Skeletal muscle tissue (tissue), 4 donors: ENCODE data around the gene TRPM4. TPM values are rescaled to one million over a fixed set of nuclear protein-coding genes. Genes with fewer than 3 reads are reported as not detected.

Source experiments
- H3K27ac ChIP-seq: one replicate; pipeline ENCODE4 v1.7.0; 2013; ENCODE audit warnings: mild to moderate bottlenecking, low read depth, low read length, inconsistent platforms
- H3K27me3 ChIP-seq, 3 donors: one replicate each; pipeline ENCODE4 v1.7.0; 2013; ENCODE audit warnings: low read length in 3 of 3; ENCODE audit not compliant: control insufficient read depth in 3 of 3, insufficient read depth in 3 of 3
- H3K36me3 ChIP-seq, 3 donors: one replicate each; pipeline ENCODE4 v1.7.0; 2013; ENCODE audit warnings: low read length in 3 of 3; ENCODE audit not compliant: control insufficient read depth in 3 of 3, insufficient read depth in 3 of 3
- H3K4me1 ChIP-seq, 3 donors: one replicate each; pipeline ENCODE4 v1.7.0; 2013; ENCODE audit warnings: low read length in 3 of 3, mild to moderate bottlenecking in 3 of 3; ENCODE audit not compliant: control insufficient read depth in 3 of 3, insufficient read depth in 3 of 3
- H3K4me3 ChIP-seq, 3 donors: one replicate each; pipeline ENCODE4 v1.7.0; 2013; ENCODE audit warnings: low read length in 3 of 3
- H3K9ac ChIP-seq, 3 donors: one replicate each; pipeline ENCODE4 v1.7.0; 2013; ENCODE audit warnings: low read length in 3 of 3, mild to moderate bottlenecking in 3 of 3, moderate library complexity in 2 of 3, low read depth in 1 of 3
- H3K9me3 ChIP-seq, 3 donors: one replicate each; pipeline ENCODE4 v1.7.0; 2013; ENCODE audit warnings: low read length in 3 of 3; ENCODE audit not compliant: control insufficient read depth in 3 of 3
- total RNA-seq: library from RNA; depleted of rRNA; stranded (reverse); fragments of >200 nt; gene quantifications from one replicate; pipeline ENCODE4 v1.2.3, GENCODE V29; 2014
- donor health status: Osteomylitis.

The TRPM4 gene
- total RNA-seq, result 5.2 TPM

- Histone ChIP-seq H3K27me3 (no peaks in the 10 kb centered on the region), H3K4me1 (peaks cover 17 to 52% (median 48%) of the 10 kb centered on the region in 3 donors), H3K27ac (peak within 1 kb of the TSS; percentile 99), H3K9me3 (no peaks in the 10 kb centered on the region), H3K4me3 (peak within 1 kb of the TSS; percentile 91 to 97 (median 93)), H3K9ac (peak within 1 kb of the TSS; percentile 96 to 100 (median 98)), H3K36me3 (peaks cover 0 to 5% (median 0%) of the 10 kb centered on the region in 3 donors)
Observed at GRCh38 chr19:49157445-49158224, at the start of gene TRPM4. TRPM4 (plus strand) TSS chr19:49157792; CDS start chr19:49157867, 75 bp downstream.

- peaks cover 23 to 38% (median 27%) of the 10 kb centered on the region in 3 donors for H3K4me1 ChIP-seq
- no peak overlapping the region for H3K27ac ChIP-seq
- H3K9me3 ChIP-seq, result no peaks in the 10 kb centered on the region
- H3K36me3 ChIP-seq, result peaks cover 33 to 45% (median 43%) of the 10 kb centered on the region in 3 donors
- no peak overlapping the region for H3K9ac ChIP-seq
- H3K27me3 ChIP-seq, result no peaks in the 10 kb centered on the region
- no peak overlapping the region for H3K4me3 ChIP-seq
Observed at GRCh38 chr19:49109051-49109450, 48.5 kb upstream of the TRPM4 start.

DNA sequence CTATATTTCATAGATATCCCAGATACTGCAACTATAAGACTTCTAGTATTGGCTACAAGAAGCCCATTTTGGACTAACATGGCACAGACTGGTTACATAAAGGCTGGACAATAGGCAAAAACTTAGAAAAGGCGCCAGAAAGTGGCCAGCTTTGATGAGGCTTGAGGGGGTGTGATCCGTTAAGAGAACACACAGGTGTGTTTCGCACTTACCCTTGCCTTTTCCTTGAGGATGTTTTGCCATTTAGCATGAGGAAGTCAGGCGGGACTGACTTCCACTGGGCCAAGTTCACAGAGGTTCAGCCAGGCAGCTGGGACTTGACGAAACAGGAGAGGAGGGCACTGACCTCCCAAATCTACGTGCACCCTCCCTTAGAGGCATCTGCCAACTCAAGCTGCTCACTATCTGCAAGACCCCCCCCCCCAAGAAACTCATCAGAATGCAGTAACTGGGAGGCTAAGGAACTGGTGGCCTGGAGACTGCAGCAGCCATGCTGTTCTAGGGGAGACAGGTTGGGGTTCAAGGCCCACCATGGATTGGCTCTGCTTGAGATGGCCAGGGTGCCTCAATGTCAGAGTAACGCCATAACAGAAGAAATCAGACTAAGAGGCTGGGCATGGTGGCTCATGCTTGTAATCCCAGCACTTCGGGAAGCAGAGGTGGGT, 47.9 kb upstream of the TRPM4 start:
- Histone ChIP-seq H3K27me3 (no peaks in the 10 kb centered on the region), H3K36me3 (peaks cover 26 to 39% (median 37%) of the 10 kb centered on the region in 3 donors), H3K27ac (peak overlapping the region; percentile 25), H3K4me1 (peaks cover 24 to 41% (median 27%) of the 10 kb centered on the region in 3 donors), H3K9ac (peak overlapping the region in 1 of 3 donors; percentile 20), H3K9me3 (no peaks in the 10 kb centered on the region), H3K4me3 (no peak overlapping the region)

- H3K4me3 ChIP-seq, result no peak overlapping the region
- no peaks in the 10 kb centered on the region for H3K27me3 ChIP-seq
- peaks cover 22 to 34% (median 32%) of the 10 kb centered on the region in 3 donors for H3K36me3 ChIP-seq
- H3K9me3 ChIP-seq, result no peaks in the 10 kb centered on the region
- peaks cover 30 to 48% (median 32%) of the 10 kb centered on the region in 3 donors for H3K4me1 ChIP-seq
- H3K27ac ChIP-seq, result peak overlapping the region; percentile 25
- no peak overlapping the region for H3K9ac ChIP-seq
Observed at GRCh38 chr19:49110567-49110966, 47.0 kb upstream of the TRPM4 start.

DNA sequence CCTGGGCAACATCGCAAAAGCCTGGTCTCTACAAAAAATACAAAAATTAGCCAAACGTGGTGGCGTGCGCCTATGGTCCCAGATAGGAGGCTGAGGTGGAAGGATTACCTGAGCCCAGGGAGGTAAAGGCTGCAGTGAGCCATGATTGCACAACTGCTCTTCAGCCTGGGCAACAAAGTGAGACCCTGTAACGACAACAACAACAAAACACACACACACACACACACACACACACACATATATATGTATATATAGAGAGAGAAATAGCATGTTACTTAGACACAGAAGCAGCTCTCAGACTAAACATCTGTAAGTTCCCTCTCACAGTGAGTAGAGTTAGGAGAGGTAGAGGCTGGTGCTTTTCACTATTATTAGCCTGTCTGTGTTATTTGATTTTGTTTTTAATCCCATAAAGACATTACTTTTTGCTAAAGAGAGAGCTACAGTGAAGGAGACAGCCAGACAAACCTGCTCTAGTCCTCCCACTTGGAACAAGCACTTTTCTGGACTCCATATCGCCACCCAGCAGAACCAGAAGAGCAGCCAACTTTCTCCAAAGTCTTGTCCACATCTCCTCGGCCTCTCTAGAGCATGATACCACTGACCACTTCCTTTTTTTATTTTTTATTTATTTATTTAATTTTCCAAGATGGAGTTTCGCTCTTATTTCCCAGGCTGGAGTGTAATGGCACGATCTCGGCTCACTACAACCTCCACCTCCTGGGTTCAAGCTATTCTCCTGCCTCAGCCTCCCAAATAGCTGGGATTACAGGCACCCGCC, 46.2 kb upstream of the TRPM4 start:
- Histone ChIP-seq H3K27me3 (no peaks in the 10 kb centered on the region), H3K4me3 (no peak overlapping the region), H3K36me3 (peaks cover 20 to 29% (median 28%) of the 10 kb centered on the region in 3 donors), H3K9ac (no peak overlapping the region), H3K9me3 (no peaks in the 10 kb centered on the region), H3K27ac (peak overlapping the region; percentile 25), H3K4me1 (peaks cover 27 to 50% (median 30%) of the 10 kb centered on the region in 3 donors)

DNA sequence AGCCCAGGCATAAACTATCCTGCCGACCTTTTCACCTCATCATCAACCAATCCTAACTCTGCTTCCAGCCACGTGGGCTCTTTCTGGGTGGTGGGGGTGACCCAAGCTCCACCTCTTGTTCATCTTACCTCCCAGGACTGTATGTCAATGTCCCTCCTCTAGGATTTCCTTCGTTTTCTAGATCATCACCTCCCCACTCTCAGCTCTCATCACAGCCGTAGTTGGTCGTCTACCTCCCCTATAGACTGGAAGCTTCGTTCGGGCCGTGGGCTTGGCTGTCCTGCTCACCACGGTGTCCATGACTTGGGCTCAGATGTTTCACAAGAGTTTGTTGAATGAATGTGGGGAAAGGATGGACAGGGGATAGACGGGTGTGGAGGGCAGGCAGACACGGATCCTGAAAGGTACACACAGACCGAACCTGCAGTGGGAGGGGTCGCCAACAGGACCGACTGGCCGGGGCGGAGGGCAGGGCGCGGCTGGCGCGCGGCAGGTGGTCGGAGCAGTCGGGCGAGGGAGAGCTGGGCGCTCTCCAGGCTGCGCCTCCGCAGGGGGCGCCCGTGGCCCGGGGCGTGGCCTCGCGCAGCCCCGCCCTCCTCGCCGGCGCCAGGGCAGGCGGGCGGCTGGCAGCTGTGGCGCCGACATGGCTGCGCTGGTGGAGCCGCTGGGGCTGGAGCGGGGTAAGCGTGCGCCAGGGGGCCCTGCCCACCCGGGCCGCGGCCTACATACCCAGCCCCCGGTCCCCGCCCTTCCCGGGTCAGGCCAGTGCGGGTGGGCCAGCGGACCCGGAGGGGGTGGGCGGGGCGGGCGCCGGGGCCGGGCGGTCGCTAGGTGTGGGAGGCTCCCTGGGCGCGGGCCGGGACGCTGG, 43.6 kb upstream of the TRPM4 start, which contains the start of gene LIN7B:
LIN7B (plus strand) TSS at position 609 of the 868 bp plus-strand sequence; CDS start at position 644, 35 bp downstream.
- Histone ChIP-seq H3K36me3 (peaks cover 3 to 11% (median 7%) of the 10 kb centered on the region in 3 donors), H3K4me3 (peak within 1 kb of the TSS; percentile 68 to 86 (median 79)), H3K27ac (peak within 1 kb of the TSS; percentile 6), H3K9ac (peak within 1 kb of the TSS; percentile 68 to 87 (median 78)), H3K27me3 (no peaks in the 10 kb centered on the region), H3K4me1 (peaks cover 38 to 59% (median 38%) of the 10 kb centered on the region in 3 donors), H3K9me3 (no peaks in the 10 kb centered on the region)

DNA sequence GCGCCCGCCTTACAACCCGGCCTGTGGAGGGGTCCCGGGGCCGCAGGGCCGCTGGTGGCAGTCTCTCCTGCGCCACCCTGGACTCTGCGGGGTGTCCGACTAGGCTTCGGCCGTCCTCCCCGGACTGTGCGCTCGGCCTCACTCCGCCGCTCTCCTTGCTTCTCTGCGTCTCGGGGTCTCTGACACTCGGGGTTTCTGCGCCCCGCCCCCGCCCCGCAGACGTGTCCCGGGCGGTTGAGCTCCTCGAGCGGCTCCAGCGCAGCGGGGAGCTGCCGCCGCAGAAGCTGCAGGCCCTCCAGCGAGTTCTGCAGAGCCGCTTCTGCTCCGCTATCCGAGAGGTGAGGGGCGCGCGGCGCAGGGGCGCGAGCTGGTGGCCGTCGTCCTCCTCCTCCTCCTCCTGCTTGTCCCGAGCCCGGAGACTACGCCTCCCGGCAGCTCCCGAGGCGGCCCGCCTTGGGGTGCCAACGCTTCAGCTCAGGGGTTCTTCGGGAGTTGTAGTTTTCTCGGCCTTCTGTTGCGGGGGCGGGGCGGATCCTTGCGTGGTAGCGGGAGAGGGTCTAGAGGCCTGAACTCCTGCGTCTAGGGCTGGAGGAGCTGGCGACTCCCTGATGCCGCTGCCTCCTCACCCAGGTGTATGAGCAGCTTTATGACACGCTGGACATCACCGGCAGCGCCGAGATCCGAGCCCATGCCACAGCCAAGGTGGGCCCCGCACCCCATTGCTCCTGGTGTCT, 42.8 kb upstream of the TRPM4 start:
- Histone ChIP-seq H3K27me3 (no peaks in the 10 kb centered on the region), H3K9me3 (no peaks in the 10 kb centered on the region), H3K4me3 (peak overlapping the region; percentile 68 to 86 (median 79)), H3K36me3 (peaks cover 2 to 7% (median 6%) of the 10 kb centered on the region in 3 donors), H3K27ac (no peak overlapping the region), H3K4me1 (peaks cover 35 to 55% (median 43%) of the 10 kb centered on the region in 3 donors), H3K9ac (peak overlapping the region; percentile 68 to 87 (median 78))

DNA sequence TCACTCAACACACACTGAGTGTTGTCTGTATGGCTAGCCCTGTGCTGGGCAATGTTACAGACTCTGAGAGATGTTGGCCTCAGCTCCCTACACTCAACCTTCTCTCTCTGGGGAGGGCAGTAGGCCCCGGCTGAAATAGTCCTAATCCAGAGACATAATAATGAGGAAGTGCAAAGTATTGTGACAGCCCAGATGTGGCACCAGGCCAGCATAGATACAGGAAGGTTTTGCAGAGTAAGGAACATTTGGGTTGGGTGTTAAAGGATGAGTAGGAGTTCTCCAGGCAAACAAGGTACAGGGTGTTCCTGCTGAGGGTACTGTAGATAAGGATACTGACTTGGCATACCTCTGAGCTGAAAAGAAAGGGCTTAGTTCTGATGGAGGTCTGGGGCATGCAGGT, 41.0 kb upstream of the TRPM4 start:
- H3K4me1 ChIP-seq, result peaks cover 23 to 48% (median 34%) of the 10 kb centered on the region in 3 donors
- H3K27ac ChIP-seq, result no peak overlapping the region
- no peaks in the 10 kb centered on the region for H3K9me3 ChIP-seq
- H3K27me3 ChIP-seq, result peaks cover 0 to 3% (median 0%) of the 10 kb centered on the region in 3 donors
- peaks cover 2 to 7% (median 6%) of the 10 kb centered on the region in 3 donors for H3K36me3 ChIP-seq
- H3K9ac ChIP-seq, result no peak overlapping the region
- H3K4me3 ChIP-seq, result no peak overlapping the region
